ENCODE data around the gene ESYT2.
"Not testable (repeated sequence)": the region's sequence is repeated elsewhere in the genome, so short reads cannot be mapped to it uniquely, and the experiment has no call there.

ESYT2 gene

GRCh38 chr7:158710651-158711102 lies 118.6 kb downstream of the ESYT2 start:
- TF ChIP-seq CTCF (IDR thresholded peaks at IDR 0.05; ENCODE audit: insufficient read depth, missing control alignments) = no peak
- FAIRE-seq = no peak
- DNase-seq (ENCODE audit: insufficient read length, low spot score) = no peak

GRCh38 chr7:158707610-158708009 lies 121.7 kb downstream of the ESYT2 start:
- no peak for DNase-seq (ENCODE audit: insufficient read length, low spot score)
- no peak for TF ChIP-seq CTCF (IDR thresholded peaks at IDR 0.05; ENCODE audit: insufficient read depth, missing control alignments)
- FAIRE-seq = no peak

GRCh38 chr7:158706710-158707590 lies 122.4 kb downstream of the ESYT2 start:
- FAIRE-seq = no peak
- no peak for DNase-seq (ENCODE audit: insufficient read length, low spot score)
- no peak for TF ChIP-seq CTCF (IDR thresholded peaks at IDR 0.05; ENCODE audit: insufficient read depth, missing control alignments)

DNA sequence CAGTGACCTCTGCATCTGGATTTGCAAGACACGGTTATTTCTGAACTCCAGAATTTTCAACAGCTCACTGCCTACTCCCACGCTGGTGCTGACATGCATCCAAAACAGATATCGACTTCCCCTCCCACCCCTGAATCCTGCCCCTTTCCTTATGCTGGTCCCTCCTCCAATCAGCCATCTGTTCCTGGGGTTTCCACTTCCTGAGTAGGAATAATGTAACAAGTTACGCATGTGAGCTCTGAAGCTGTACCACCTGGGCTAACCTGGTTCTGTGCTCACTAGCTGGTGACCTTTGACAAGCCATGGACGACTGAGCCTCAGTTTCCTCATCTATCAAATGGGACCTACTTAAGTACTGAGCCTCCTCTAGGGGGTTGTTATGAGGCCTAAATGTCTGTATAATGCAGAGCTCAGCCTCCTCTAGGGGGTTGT lies 123.0 kb downstream of the ESYT2 start:
- no peak for TF ChIP-seq CTCF (IDR thresholded peaks at IDR 0.05; ENCODE audit: insufficient read depth, missing control alignments)
- DNase-seq (ENCODE audit: insufficient read length, low spot score) (no peak), FAIRE-seq (no peak)

- DNase-seq (ENCODE audit: insufficient read length, low spot score) (no peak), FAIRE-seq (no peak)
- no peak for TF ChIP-seq CTCF (IDR thresholded peaks at IDR 0.05; ENCODE audit: insufficient read depth, missing control alignments)
Measured at GRCh38 chr7:158705234-158705850, 124.0 kb downstream of the ESYT2 start.

DNA sequence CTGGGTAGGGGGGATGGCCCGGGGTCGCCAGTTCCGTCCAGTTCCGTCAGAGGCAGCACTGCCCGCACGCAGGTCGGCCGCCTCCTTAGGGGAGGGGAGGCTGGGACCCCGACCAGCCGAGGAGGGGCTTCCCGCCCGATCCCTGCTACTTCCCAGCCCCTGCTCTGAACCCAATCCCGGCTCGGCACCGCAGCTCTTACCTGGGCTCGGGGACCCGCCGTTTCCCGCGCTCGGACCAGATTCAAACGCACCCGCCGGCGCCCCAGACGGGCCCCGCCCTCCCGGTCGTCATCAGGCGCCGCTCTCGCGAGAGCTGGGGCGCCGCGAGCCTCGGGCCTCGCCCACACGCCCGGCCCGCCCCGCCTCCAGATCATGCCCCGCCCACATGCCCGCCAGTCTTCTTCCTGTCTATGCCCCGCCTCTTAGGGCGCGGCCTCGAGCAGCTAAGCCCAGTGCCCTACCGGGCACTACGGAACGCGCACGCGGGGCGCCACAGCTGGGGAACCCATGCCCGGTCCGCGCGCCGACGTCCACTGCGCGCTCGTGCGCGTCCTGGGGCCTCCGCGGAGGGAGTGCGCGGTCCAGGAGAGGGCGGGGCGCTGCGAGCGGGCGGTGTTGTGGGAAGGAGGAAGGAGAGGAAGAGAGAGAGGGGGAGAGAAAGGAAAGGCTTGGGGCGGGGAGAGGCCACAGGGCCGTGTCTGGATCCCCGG lies 124.6 kb downstream of the ESYT2 start, which contains the start of gene NCAPG2:
Gene NCAPG2 (minus strand): TSS at position 281 of the 710 bp plus-strand sequence. CDS start 2,905 bp downstream, outside the sequence.
- DNase-seq (ENCODE audit: insufficient read length, low spot score) = peak; percentile 95
- TF ChIP-seq CTCF (IDR thresholded peaks at IDR 0.05; ENCODE audit: insufficient read depth, missing control alignments) = no peak
- FAIRE-seq = no peak

DNA sequence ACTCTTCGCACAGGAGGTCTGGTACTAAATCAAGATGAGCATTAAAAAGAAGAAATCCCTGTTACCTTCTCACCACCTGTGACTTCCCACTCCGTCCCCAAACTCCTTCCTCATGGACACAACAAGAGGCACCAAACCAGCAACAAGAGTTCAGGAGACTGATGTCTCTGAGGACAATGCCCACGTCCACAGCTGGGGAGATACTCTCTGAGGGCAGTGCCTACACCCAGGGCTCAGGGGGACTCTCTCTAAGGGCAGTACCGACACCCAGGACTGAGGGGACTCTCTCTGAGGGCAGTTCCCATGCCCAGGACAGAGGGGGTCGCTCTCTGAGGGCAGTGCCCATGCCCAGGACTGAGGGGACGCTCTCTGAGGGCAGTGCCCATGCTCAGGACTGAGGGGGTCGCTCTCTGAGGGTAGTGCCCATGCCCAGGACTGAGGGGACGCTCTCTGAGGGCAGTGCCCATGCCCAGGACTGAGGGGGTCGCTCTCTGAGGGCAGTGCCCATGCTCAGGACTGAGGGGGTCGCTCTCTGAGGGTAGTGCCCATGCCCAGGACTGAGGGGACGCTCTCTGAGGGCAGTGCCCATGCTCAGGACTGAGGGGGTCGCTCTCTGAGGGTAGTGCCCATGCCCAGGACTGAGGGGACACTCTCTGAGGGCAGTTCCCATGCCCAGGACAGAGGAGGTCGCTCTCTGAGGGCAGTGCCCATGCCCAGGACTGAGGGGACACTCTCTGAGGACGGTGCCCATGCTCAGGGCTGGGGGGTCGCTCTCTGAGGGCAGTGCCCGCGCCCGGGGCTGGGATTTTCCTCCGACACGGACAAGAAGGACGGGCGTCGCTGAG lies 125.4 kb downstream of the ESYT2 start:
- DNase-seq (ENCODE audit: insufficient read length, low spot score); FAIRE-seq: not testable (repeated sequence)
